ENCODE measurements around the gene STIL.
"Not testable (repeated sequence)": the region's sequence is repeated elsewhere in the genome, so short reads cannot be mapped to it uniquely, and the experiment has no call there.

The STIL gene

GRCh38 chr1:47324682-47325081, 10.7 kb upstream of the STIL start:
- TF ChIP-seq, protein P1, sequence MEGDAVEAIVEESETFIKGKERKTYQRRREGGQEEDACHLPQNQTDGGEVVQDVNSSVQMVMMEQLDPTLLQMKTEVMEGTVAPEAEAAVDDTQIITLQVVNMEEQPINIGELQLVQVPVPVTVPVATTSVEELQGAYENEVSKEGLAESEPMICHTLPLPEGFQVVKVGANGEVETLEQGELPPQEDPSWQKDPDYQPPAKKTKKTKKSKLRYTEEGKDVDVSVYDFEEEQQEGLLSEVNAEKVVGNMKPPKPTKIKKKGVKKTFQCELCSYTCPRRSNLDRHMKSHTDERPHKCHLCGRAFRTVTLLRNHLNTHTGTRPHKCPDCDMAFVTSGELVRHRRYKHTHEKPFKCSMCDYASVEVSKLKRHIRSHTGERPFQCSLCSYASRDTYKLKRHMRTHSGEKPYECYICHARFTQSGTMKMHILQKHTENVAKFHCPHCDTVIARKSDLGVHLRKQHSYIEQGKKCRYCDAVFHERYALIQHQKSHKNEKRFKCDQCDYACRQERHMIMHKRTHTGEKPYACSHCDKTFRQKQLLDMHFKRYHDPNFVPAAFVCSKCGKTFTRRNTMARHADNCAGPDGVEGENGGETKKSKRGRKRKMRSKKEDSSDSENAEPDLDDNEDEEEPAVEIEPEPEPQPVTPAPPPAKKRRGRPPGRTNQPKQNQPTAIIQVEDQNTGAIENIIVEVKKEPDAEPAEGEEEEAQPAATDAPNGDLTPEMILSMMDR (IDR thresholded peaks at IDR 0.05; ENCODE audit: extremely low read depth, insufficient read depth, missing control alignments), result no peak
- DNase-seq (ENCODE audit: low spot score), result no peak
- in situ Hi-C loops (cut with MboI; ENCODE audit: low pct_unique_long_range_greater_than_20kb, low sequenced_read_pairs, unreplicated experiment), result no loop called here

- TF ChIP-seq, protein P1 (IDR thresholded peaks at IDR 0.05; ENCODE audit: extremely low read depth, insufficient read depth, missing control alignments), result no peak
- in situ Hi-C loops (cut with MboI; ENCODE audit: low pct_unique_long_range_greater_than_20kb, low sequenced_read_pairs, unreplicated experiment), result no loop called here
- DNase-seq (ENCODE audit: low spot score), result no peak
Observed at GRCh38 chr1:47323599-47324031, 9.7 kb upstream of the STIL start.

GRCh38 chr1:47319968-47320367, 6.0 kb upstream of the STIL start:
- DNase-seq (ENCODE audit: low spot score); in situ Hi-C loops (cut with MboI; ENCODE audit: low pct_unique_long_range_greater_than_20kb, low sequenced_read_pairs, unreplicated experiment): not testable (repeated sequence)

- in situ Hi-C loops (cut with MboI; ENCODE audit: low pct_unique_long_range_greater_than_20kb, low sequenced_read_pairs, unreplicated experiment), result no loop called here
- TF ChIP-seq, protein P1 (IDR thresholded peaks at IDR 0.05; ENCODE audit: extremely low read depth, insufficient read depth, missing control alignments), result no peak
- no peak for DNase-seq (ENCODE audit: low spot score)
Observed at GRCh38 chr1:47317841-47318240, 3.9 kb upstream of the STIL start.

- in situ Hi-C loops (cut with MboI; ENCODE audit: low pct_unique_long_range_greater_than_20kb, low sequenced_read_pairs, unreplicated experiment), result no loop called here
Observed at GRCh38 chr1:47309427-47309826, 4.5 kb downstream of the STIL start.

GRCh38 chr1:47302472-47302871, 11.5 kb downstream of the STIL start:
- TF ChIP-seq, protein P1 (IDR thresholded peaks at IDR 0.05; ENCODE audit: extremely low read depth, insufficient read depth, missing control alignments), result no peak
- no peak for DNase-seq (ENCODE audit: low spot score)
- in situ Hi-C loops (cut with MboI; ENCODE audit: low pct_unique_long_range_greater_than_20kb, low sequenced_read_pairs, unreplicated experiment), result no loop called here

More at GRCh38 chr1:47309427-47309826, 4.5 kb downstream of the STIL start:
- TF ChIP-seq, protein P1 (IDR thresholded peaks at IDR 0.05; ENCODE audit: extremely low read depth, insufficient read depth, missing control alignments), result no peak
- DNase-seq (ENCODE audit: low spot score), result no peak

DNA sequence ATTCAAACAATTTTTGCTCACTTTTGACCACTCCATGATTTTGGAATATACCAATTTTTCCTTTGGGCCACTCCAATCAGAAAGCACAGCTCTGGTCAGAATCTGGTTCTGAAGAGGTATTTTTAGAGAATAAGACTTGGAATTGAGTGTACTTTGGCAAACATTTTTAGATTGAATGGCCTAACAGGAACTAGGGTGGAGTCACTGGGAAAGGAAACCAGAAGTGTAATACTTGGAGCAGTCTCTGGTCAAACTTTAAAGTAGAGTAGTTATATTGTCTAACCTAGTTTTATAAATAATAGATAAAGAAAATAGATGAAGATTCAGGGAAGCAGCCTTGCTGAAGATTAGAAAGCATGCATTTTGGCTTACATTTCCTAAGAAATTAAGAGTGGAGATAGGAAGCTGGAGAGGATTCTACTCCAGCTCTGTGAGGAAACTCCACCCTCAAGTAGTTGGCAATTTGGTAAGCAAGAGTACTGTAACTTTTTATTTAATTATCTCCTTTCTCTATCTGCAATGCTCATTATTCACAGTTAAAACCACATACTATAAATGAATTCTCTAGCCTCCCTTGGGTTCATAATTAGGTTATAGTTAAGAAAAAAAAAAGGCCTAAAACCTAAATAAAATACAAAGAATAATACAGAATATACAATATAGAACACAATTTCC, 15.8 kb downstream of the STIL start:
- in situ Hi-C loops (cut with MboI; ENCODE audit: low pct_unique_long_range_greater_than_20kb, low sequenced_read_pairs, unreplicated experiment), result no loop called here
- TF ChIP-seq, protein P1 (IDR thresholded peaks at IDR 0.05; ENCODE audit: extremely low read depth, insufficient read depth, missing control alignments), result no peak
- no peak for DNase-seq (ENCODE audit: low spot score)
